ENCODE data around the gene LYRM1.

The LYRM1 gene

DNA sequence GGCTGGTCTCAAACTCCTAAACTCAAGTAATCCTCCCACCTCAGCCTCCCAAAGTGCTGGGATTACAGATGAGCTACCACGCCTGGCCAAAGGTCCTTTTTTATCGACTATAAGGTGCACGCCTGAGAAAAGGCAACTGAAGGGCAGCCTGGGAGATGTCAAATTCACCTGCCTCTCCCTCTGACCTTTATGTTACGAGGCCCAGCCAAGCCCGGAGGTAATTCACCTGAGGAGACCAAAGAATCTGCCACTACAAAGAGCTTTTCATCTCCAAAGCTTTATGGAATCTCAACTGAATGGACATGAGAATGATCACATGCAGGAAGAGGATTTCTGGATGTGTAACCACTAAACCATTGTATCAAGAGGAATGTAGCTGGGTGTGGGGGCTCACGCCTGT lies 37.2 kb downstream of the LYRM1 start:
- in situ Hi-C loops (cut with HindIII; ENCODE audit: low pct_ligation_motif_present, low sequenced_read_pairs), result no loop called here
- no peak for DNase-seq
- H3K36me3 ChIP-seq (replicated peaks), result no peaks in the 10 kb centered on the region
- H3K4me3 ChIP-seq (ENCODE audit: low read depth, low read length), result no peak overlapping the region
- no peaks in the 10 kb centered on the region for H3K27me3 ChIP-seq (replicated peaks)
- H3K27ac ChIP-seq, result no peak overlapping the region
- TF ChIP-seq, protein P1, sequence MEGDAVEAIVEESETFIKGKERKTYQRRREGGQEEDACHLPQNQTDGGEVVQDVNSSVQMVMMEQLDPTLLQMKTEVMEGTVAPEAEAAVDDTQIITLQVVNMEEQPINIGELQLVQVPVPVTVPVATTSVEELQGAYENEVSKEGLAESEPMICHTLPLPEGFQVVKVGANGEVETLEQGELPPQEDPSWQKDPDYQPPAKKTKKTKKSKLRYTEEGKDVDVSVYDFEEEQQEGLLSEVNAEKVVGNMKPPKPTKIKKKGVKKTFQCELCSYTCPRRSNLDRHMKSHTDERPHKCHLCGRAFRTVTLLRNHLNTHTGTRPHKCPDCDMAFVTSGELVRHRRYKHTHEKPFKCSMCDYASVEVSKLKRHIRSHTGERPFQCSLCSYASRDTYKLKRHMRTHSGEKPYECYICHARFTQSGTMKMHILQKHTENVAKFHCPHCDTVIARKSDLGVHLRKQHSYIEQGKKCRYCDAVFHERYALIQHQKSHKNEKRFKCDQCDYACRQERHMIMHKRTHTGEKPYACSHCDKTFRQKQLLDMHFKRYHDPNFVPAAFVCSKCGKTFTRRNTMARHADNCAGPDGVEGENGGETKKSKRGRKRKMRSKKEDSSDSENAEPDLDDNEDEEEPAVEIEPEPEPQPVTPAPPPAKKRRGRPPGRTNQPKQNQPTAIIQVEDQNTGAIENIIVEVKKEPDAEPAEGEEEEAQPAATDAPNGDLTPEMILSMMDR (IDR thresholded peaks at IDR 0.05; ENCODE audit: low read depth, low read length, missing control alignments), result no peak

DNA sequence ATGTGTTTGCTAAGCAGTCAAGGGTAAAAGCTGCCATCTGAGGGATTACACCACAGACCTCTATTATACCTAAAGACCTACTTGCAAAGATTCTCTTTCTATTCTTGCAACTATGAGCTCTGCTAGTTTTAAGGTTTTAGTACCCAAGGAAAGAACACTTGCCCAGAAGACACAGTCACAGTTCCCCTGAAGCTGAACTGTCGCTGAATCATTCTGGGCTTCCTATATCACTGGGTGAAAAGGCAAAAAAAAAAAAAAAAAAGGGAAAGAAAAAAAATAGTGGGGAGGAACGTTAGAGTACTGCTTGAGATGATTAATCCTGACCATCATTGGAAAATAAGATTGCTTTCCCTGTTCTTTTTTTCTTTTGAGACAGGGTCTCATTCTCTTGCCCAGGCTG lies 37.9 kb downstream of the LYRM1 start:
- no peaks in the 10 kb centered on the region for H3K36me3 ChIP-seq (replicated peaks)
- DNase-seq, result no peak
- H3K27ac ChIP-seq, result no peak overlapping the region
- in situ Hi-C loops (cut with HindIII; ENCODE audit: low pct_ligation_motif_present, low sequenced_read_pairs), result no loop called here
- H3K27me3 ChIP-seq (replicated peaks), result no peaks in the 10 kb centered on the region
- no peak overlapping the region for H3K4me3 ChIP-seq (ENCODE audit: low read depth, low read length)
- TF ChIP-seq, protein P1 (IDR thresholded peaks at IDR 0.05; ENCODE audit: low read depth, low read length, missing control alignments), result no peak

DNA sequence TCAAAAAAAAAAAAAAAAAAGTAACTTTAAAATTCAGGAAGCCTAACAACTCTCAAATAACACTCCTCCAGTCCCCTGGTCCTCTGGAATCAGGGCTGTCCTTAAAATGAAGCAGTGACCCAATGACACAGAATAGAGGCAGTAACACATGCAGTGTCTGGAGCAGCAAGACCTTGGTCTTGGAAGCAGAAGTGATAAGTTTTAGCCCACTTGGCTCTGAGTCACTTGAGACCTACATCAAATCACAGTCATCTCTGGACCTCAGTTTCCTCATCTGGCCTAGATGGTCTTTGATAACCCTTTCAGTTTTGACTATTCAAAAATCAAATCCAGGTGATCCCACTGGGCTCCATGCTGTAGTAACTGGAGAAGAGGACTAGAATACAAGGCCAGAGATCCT lies 39.0 kb downstream of the LYRM1 start:
- in situ Hi-C loops (cut with HindIII; ENCODE audit: low pct_ligation_motif_present, low sequenced_read_pairs), result no loop called here
- Histone ChIP-seq H3K4me3 (ENCODE audit: low read depth, low read length) (no peak overlapping the region), H3K27me3 (replicated peaks) (no peaks in the 10 kb centered on the region), H3K36me3 (replicated peaks) (no peaks in the 10 kb centered on the region), H3K27ac (no peak overlapping the region)
- DNase-seq, result no peak
- TF ChIP-seq, protein P1 (IDR thresholded peaks at IDR 0.05; ENCODE audit: low read depth, low read length, missing control alignments), result no peak

DNA sequence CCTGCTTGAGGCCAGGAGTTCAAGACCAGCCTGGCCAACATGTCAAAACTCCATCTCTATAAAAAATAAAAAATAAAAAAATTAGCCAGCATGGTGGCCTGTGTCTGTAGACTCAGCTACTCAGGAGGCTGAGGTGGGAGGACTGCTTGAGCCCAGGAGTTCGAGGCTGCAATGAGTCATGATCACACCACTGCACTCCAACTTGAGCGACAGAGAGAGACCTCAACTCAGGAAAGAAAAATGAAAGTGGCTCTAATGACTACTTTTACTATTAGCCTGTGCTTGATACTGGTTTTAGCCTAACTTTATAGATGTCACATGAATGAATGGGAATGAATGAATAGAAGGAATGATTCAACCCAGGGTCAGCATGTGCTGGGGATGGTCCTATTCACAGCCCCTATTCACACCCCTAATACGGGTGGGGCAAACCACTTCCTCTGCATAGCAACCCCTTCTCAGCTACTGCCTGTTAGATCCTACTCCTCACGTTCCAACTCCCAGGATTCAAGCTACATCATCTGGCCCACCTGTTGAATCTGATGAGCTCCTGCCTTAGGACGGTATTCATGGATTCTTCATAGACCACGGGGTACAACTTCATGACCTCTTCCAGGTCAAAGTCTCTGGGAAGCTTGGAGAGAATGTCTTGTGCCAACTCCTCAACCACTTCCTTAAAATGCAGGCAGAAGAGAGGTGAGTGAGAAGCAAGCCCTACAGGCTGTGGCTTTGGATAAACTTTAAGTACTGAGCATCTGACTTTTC lies 40.5 kb downstream of the LYRM1 start:
- TF ChIP-seq, protein P1 (IDR thresholded peaks at IDR 0.05; ENCODE audit: low read depth, low read length, missing control alignments), result no peak
- DNase-seq, result no peak
- H3K27ac ChIP-seq, result no peak overlapping the region
- in situ Hi-C loops (cut with HindIII; ENCODE audit: low pct_ligation_motif_present, low sequenced_read_pairs), result no loop called here
- H3K36me3 ChIP-seq (replicated peaks), result no peaks in the 10 kb centered on the region
- H3K4me3 ChIP-seq (ENCODE audit: low read depth, low read length), result no peak overlapping the region
- no peaks in the 10 kb centered on the region for H3K27me3 ChIP-seq (replicated peaks)

DNA sequence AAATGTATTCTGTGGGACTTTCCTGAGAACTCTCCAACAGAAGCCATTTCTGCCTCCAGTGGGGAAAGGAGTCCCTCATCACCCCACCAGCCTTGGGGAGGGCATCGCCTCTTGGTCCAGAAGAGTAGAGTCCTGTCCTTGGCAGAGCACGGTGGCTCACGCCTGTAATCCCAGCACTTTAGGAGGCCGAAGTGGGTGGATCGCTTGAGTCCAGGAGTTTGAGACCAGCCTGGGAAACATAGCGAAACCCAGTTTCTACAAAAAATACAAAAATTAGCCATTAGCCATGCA lies 41.0 kb downstream of the LYRM1 start:
- Histone ChIP-seq H3K4me3 (ENCODE audit: low read depth, low read length) (no peak overlapping the region), H3K36me3 (replicated peaks) (no peaks in the 10 kb centered on the region), H3K27ac (no peak overlapping the region), H3K27me3 (replicated peaks) (no peaks in the 10 kb centered on the region)
- DNase-seq, result no peak
- TF ChIP-seq, protein P1 (IDR thresholded peaks at IDR 0.05; ENCODE audit: low read depth, low read length, missing control alignments), result no peak
- in situ Hi-C loops (cut with HindIII; ENCODE audit: low pct_ligation_motif_present, low sequenced_read_pairs), result no loop called here

DNA sequence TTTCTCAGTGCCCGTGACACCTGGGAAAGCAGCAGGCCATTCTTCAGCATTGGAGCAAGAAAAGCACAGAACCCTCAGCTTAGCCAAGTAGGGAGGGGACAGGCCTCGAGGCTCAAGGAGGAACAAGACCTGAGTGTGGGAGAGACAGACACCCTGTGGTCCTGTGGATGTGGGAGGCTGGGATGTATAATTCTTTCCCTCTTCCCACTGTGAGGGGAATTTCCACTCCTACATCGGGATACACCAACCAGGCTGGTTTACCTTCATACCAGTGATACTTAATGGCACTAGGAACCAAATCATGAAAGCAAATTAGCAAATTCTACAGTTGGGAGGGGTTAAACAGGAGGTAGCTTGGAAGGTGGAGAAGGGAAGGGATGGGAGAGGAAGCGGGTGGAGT lies 41.7 kb downstream of the LYRM1 start:
- TF ChIP-seq, protein P1 (IDR thresholded peaks at IDR 0.05; ENCODE audit: low read depth, low read length, missing control alignments), result no peak
- H3K27ac ChIP-seq, result no peak overlapping the region
- no peaks in the 10 kb centered on the region for H3K36me3 ChIP-seq (replicated peaks)
- DNase-seq, result no peak
- no peaks in the 10 kb centered on the region for H3K27me3 ChIP-seq (replicated peaks)
- in situ Hi-C loops (cut with HindIII; ENCODE audit: low pct_ligation_motif_present, low sequenced_read_pairs), result no loop called here
- H3K4me3 ChIP-seq (ENCODE audit: low read depth, low read length), result no peak overlapping the region
